IMR-90 (cell line): ENCODE data around the gene PLCG1. TPM values are rescaled to one million over a fixed set of nuclear protein-coding genes. Genes with fewer than 3 reads are reported as not detected.

ENCODE experiments used
- ATAC-seq: fragments of 200-7000 bp; cut with Tn5 transposase; 2 replicates; pipeline ENCODE4 v1.9.1; 2020; ENCODE audit warnings: low read depth, mild to moderate bottlenecking, moderate library complexity
- BruUV-seq: library from RNA; stranded (reverse); fragments of 400-500 nt; replicated peaks from 2 replicates; lab custom pipeline; 2021; lab: Mats Ljungman, UMichigan
- CTCF ChIA-PET: fragments of 300-600 bp; formaldehyde crosslinking; extraction: SDS; loops from one replicate; lab custom pipeline; 2021; ENCODE audit warnings: antibody characterized with exemption; lab: Yijun Ruan, JAX
- POLR2A ChIA-PET: fragments of 300-600 bp; sonication (Branson Sonifier 250); formaldehyde crosslinking; loops from one replicate; lab custom pipeline; 2022; ENCODE audit warnings: antibody characterized with exemption; ENCODE audit not compliant: unreplicated experiment; lab: Charles Lee
- DNase-seq: peaks from one replicate; pipeline ENCODE4 v3.0.0; 2013
- H2AFZ ChIP-seq: replicated peaks from 2 replicates; pipeline ENCODE3; 2013; ENCODE audit warnings: low read length, mild to moderate bottlenecking; ENCODE audit not compliant: poor library complexity
- H2AK5ac ChIP-seq: 2 replicates; pipeline ENCODE4 v1.6.1; 2013; ENCODE audit warnings: low read depth, low read length, inconsistent platforms
- H2AK9ac ChIP-seq: replicated peaks from 2 replicates; pipeline ENCODE3; 2013; ENCODE audit warnings: mild to moderate bottlenecking, low read depth, low read length, moderate library complexity; ENCODE audit not compliant: poor library complexity
- H2BK120ac ChIP-seq: 2 replicates; pipeline ENCODE4 v1.6.1; 2013; ENCODE audit warnings: low read depth, low read length, inconsistent platforms
- H2BK15ac ChIP-seq: 3 replicates; pipeline ENCODE4 v1.6.1; 2013; ENCODE audit warnings: low read depth, low read length, inconsistent platforms
- H2BK20ac ChIP-seq: 2 replicates; pipeline ENCODE4 v1.6.1; 2013; ENCODE audit warnings: low read depth, mild to moderate bottlenecking, inconsistent platforms, low read length, moderate library complexity
- H2BK5ac ChIP-seq: 2 replicates; pipeline ENCODE4 v1.6.1; 2013; ENCODE audit warnings: mild to moderate bottlenecking, low read depth, low read length, inconsistent platforms; ENCODE audit not compliant: poor library complexity, severe bottlenecking
- H3K14ac ChIP-seq: replicated peaks from 2 replicates; pipeline ENCODE4 v1.6.1; 2013; ENCODE audit warnings: low read depth, low read length, inconsistent platforms
- H3K18ac ChIP-seq: 2 replicates; pipeline ENCODE4 v1.6.1; 2013; ENCODE audit warnings: low read depth, low read length, control low read depth
- H3K23ac ChIP-seq: 2 replicates; pipeline ENCODE4 v1.6.1; 2013; ENCODE audit warnings: low read depth, low read length, inconsistent platforms
- H3K27ac ChIP-seq: 2 replicates; pipeline ENCODE4 v1.5.1; 2013; ENCODE audit warnings: mild to moderate bottlenecking, control low read depth, low read length; ENCODE audit not compliant: insufficient read depth
- H3K27me3 ChIP-seq: 2 replicates; pipeline ENCODE4 v1.6.1; 2013; ENCODE audit warnings: low read length; ENCODE audit not compliant: control insufficient read depth, insufficient read depth
- H3K36me3 ChIP-seq: 2 replicates; pipeline ENCODE4 v1.6.1; 2013; ENCODE audit warnings: low read length, mixed read lengths; ENCODE audit not compliant: control insufficient read depth, insufficient read depth
- H3K4ac ChIP-seq: 2 replicates; pipeline ENCODE4 v1.6.1; 2013; ENCODE audit warnings: low read depth, low read length, inconsistent platforms
- H3K4me1 ChIP-seq: 2 replicates; pipeline ENCODE4 v1.6.1; 2013; ENCODE audit warnings: low read length, mixed read lengths; ENCODE audit not compliant: control insufficient read depth, insufficient read depth
- H3K4me2 ChIP-seq: 2 replicates; pipeline ENCODE4 v1.6.1; 2013; ENCODE audit warnings: low read depth, mild to moderate bottlenecking, control low read depth, low read length, moderate library complexity
- H3K4me3 ChIP-seq: 2 replicates; pipeline ENCODE4 v1.5.1; 2013; ENCODE audit warnings: low read depth, mild to moderate bottlenecking, control low read depth, low read length, moderate library complexity; ENCODE audit not compliant: insufficient read depth
- H3K56ac ChIP-seq: 2 replicates; pipeline ENCODE4 v1.6.1; 2013; ENCODE audit warnings: low read length, inconsistent platforms; ENCODE audit not compliant: insufficient read depth; ENCODE audit errors: extremely low read depth
- H3K79me1 ChIP-seq, 2 experiments: 2 replicates each; pipeline ENCODE4 v1.6.1; 2013; ENCODE audit warnings: low read length in 2 of 2, inconsistent platforms in 1 of 2, low read depth in 1 of 2
- H3K9ac ChIP-seq: 2 replicates; pipeline ENCODE4 v1.6.1; 2013; ENCODE audit warnings: low read depth, low read length, control low read depth
- H3K9me1 ChIP-seq: 2 replicates; pipeline ENCODE4 v1.6.1; 2013; ENCODE audit warnings: low read length, inconsistent platforms; ENCODE audit not compliant: insufficient read depth
- H3K9me3 ChIP-seq: 2 replicates; pipeline ENCODE4 v1.6.1; 2013; ENCODE audit warnings: low read length; ENCODE audit not compliant: control insufficient read depth, insufficient read depth
- H4K20me1 ChIP-seq: 2 replicates; pipeline ENCODE4 v1.6.1; 2013; ENCODE audit warnings: low read length, inconsistent platforms; ENCODE audit not compliant: insufficient read depth
- H4K5ac ChIP-seq: 2 replicates; pipeline ENCODE4 v1.6.1; 2013; ENCODE audit warnings: mild to moderate bottlenecking, low read depth, low read length, control low read depth
- H4K8ac ChIP-seq, 2 experiments: 2 replicates each; pipeline ENCODE4 v1.6.1; 2013; ENCODE audit warnings: low read depth in 2 of 2, low read length in 2 of 2, control low read depth in 1 of 2, inconsistent platforms in 1 of 2
- H4K91ac ChIP-seq: 2 replicates; pipeline ENCODE4 v1.6.1; 2013; ENCODE audit warnings: low read depth, low read length, inconsistent platforms; ENCODE audit not compliant: insufficient read depth
- BHLHE40 ChIP-seq: fragments of 150-350 bp; IDR thresholded peaks from 2 replicates; pipeline ENCODE4 v1.6.1; 2016; ENCODE audit warnings: mild to moderate bottlenecking, low read depth, low read length
- CHD1 ChIP-seq: IDR thresholded peaks from 2 replicates; pipeline ENCODE4 v1.6.1; 2012; ENCODE audit warnings: low read depth, low read length, improper control_type of control experiment
- FOS ChIP-seq: fragments of 150-350 bp; IDR thresholded peaks from 2 replicates; pipeline ENCODE4 v1.6.1; 2016; ENCODE audit warnings: low read depth, low read length
- MAFK ChIP-seq: IDR thresholded peaks from 2 replicates; pipeline ENCODE4 v1.6.1; 2012; ENCODE audit warnings: low read depth, low read length, improper control_type of control experiment
- MXI1 ChIP-seq: IDR thresholded peaks from 2 replicates; pipeline ENCODE4 v1.6.1; 2012; ENCODE audit warnings: low read depth, mild to moderate bottlenecking, low read length, moderate library complexity, borderline replicate concordance
- NFE2L2 ChIP-seq: fragments of 150-350 bp; IDR thresholded peaks from 2 replicates; pipeline ENCODE4 v1.6.1; 2016; ENCODE audit warnings: low read depth, mild to moderate bottlenecking, low read length
- POLR2A ChIP-seq: IDR thresholded peaks from 2 replicates; pipeline ENCODE4 v1.6.1; 2012; ENCODE audit warnings: mild to moderate bottlenecking, low read depth, low read length
- RAD21 ChIP-seq: IDR thresholded peaks from 2 replicates; pipeline ENCODE4 v1.6.1; 2012; ENCODE audit warnings: low read length, improper control_type of control experiment
- RCOR1 ChIP-seq: IDR thresholded peaks from 2 replicates; pipeline ENCODE4 v1.6.1; 2012; ENCODE audit warnings: mild to moderate bottlenecking, low read length, improper control_type of control experiment; ENCODE audit not compliant: insufficient replicate concordance
- RFX5 ChIP-seq: IDR thresholded peaks from 2 replicates; pipeline ENCODE4 v1.8.0; 2012; ENCODE audit warnings: low read depth, mild to moderate bottlenecking, low read length, moderate library complexity
- SMC3 ChIP-seq: fragments of 150-350 bp; IDR thresholded peaks from 2 replicates; pipeline ENCODE4 v1.6.1; 2016; ENCODE audit warnings: low read depth, mild to moderate bottlenecking, antibody characterized with exemption, low read length, moderate library complexity
- WGBS, 2 experiments: methylation state at CpG; one replicate each; pipeline versions ENCODE4 v1.1.5 to v1.1.7; 2013; ENCODE audit warnings: missing lambda C conversion rate in 2 of 2; ENCODE audit not compliant: insufficient read length in 1 of 2; ENCODE audit errors: extremely low coverage in 2 of 2; 5-methylcytosine and 5-hydroxymethylcytosine counted together
- dilution Hi-C: fragments of 300-500 bp; cut with HindIII; formaldehyde crosslinking; loops from one replicate; pipeline ENCODE4 v1.14.3; 2018; ENCODE audit warnings: low sequenced_read_pairs; ENCODE audit not compliant: unreplicated experiment
- in situ Hi-C: fragments of 300-500 bp; cut with MboI; formaldehyde crosslinking; loops from 3 replicates; pipeline ENCODE4 v1.14.3; 2019; ENCODE audit warnings: low sequenced_read_pairs, inconsistent platforms, mixed read lengths
- intact Hi-C: fragments of 100-400 bp; cut with micrococcal nuclease; formaldehyde crosslinking; loops from 2 replicates; pipeline ENCODE4 v1.10.0; 2022
- polyA plus RNA-seq, 3 experiments: library from polyadenylated mRNA; depleted of rRNA; stranded (reverse); fragments of >200 nt; gene quantifications; 2 replicates each; pipeline ENCODE4 v1.2.3, GENCODE V29; 2012; ENCODE audit warnings: low replicate concordance in 1 of 3
- total RNA-seq: library from RNA; depleted of rRNA; stranded (reverse); fragments of >200 nt; gene quantifications from 2 replicates; pipeline ENCODE4 v1.2.3, GENCODE V29; 2012
- TF ChIP-seq, protein P1 (sequence below): fragments of 150-350 bp; IDR thresholded peaks from 2 replicates; pipeline ENCODE4 v1.6.1; 2016; ENCODE audit warnings: low read depth, mild to moderate bottlenecking, low read length, moderate library complexity, borderline replicate concordance
- TF ChIP-seq, protein P2 (sequence below): fragments of 150-350 bp; IDR thresholded peaks from 2 replicates; pipeline ENCODE4 v1.6.1; 2017; ENCODE audit warnings: mild to moderate bottlenecking, antibody characterized with exemption, low read length, low read depth

The PLCG1 gene
- total and polyA plus RNA-seq, 2 of the 4 experiments (the other 2 are of a cell fraction): 59.1 to 69.1 TPM

DNA sequence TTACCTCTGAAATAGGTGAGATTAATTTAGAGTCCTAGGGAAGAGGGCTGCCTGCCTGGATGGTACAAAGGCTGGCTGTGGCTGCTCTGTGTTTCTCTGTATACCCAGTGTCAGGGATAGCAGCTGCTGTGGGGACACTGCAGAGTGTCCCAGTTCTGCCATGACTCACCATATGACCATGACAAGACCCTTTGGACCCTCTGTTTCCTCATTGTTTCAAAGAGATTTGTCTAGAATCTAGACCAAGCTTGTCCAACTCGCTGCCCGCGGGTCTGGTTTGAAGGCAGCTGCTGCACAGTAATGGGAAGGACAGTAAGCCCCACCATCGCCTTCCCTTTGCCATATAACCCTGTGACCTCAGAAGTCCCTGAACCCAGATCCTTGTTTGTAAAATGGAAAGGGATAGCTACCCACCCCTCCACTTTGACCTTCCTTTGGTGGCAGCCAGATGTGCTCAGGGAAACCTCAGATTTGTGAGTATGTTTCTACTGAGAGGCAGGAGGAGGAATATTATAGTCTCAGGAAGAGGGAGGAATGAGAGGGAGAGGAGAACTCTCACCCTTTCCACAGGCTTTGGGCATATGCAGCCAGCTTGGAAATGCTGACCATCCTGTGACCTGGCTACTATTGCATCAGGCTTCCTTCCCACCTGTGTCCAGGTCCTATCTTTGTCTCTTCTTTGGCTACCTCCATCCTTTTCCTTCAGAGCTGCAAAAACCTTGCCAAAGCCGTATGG is 14.0 kb downstream of the PLCG1 start:
- no peak overlapping the region for H4K91ac ChIP-seq
- H3K27me3 ChIP-seq: no peaks in the 10 kb centered on the region
- no peak overlapping the region for H2BK20ac ChIP-seq
- peaks cover 9% of the 10 kb centered on the region for H3K4me1 ChIP-seq
- no peak overlapping the region for H2BK120ac ChIP-seq
- H3K9me3 ChIP-seq: no peaks in the 10 kb centered on the region
- no peak overlapping the region for H2AFZ ChIP-seq
- ChIA-PET POLR2A (interaction anchor here (0.6 kb wide), 1 partner anchor 189 kb away, joined by 3 read pairs; the partner anchor contains the start of gene LPIN3), CTCF (interaction anchor here (0.6 to 0.7 kb wide), 2 partner anchors 101 to 542 kb away, joined by 3 read pairs; no protein-coding TSS in a partner anchor)
- H3K27ac ChIP-seq: no peak overlapping the region
- 0 out of 2 replicates have a peak overlapping the region, but pooled peaks have one; percentile 33 for H3K14ac ChIP-seq
- no peak overlapping the region for H4K8ac ChIP-seq
- no peak overlapping the region for H3K56ac ChIP-seq
- intact Hi-C loops: no loop called here
- no peak overlapping the region for H3K4me2 ChIP-seq
- H2AK5ac ChIP-seq: no peak overlapping the region
- no peak overlapping the region for H4K5ac ChIP-seq
- H2AK9ac ChIP-seq: peak overlapping the region; percentile 37
- no peak for ATAC-seq
- peaks cover 100% of the 10 kb centered on the region for H4K20me1 ChIP-seq
- WGBS, 2 experiments: no CpG with 5 or more reads among the region's 5 CpGs
- peaks cover 66% of the 10 kb centered on the region for H3K9me1 ChIP-seq
- BruUV-seq: no TSS peak
- dilution Hi-C loops: no loop called here
- no peak overlapping the region for H3K9ac ChIP-seq
- H2BK15ac ChIP-seq: no peak overlapping the region
- peaks cover 3% of the 10 kb centered on the region; the same call in 1 of the 2 replicates for H3K36me3 ChIP-seq
- in situ Hi-C loops: loop anchor here (25.0 kb wide), 1 partner anchor 461 kb away; the partner anchor contains the start of gene CHD6
- H3K4ac ChIP-seq: no peak overlapping the region
- H3K23ac ChIP-seq: no peak overlapping the region
- TF ChIP-seq, protein P1, sequence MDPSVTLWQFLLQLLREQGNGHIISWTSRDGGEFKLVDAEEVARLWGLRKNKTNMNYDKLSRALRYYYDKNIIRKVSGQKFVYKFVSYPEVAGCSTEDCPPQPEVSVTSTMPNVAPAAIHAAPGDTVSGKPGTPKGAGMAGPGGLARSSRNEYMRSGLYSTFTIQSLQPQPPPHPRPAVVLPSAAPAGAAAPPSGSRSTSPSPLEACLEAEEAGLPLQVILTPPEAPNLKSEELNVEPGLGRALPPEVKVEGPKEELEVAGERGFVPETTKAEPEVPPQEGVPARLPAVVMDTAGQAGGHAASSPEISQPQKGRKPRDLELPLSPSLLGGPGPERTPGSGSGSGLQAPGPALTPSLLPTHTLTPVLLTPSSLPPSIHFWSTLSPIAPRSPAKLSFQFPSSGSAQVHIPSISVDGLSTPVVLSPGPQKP: no peak
- no peak for TF ChIP-seq SMC3
- no peak for TF ChIP-seq RFX5
- TF ChIP-seq BHLHE40: no peak
- no peak for TF ChIP-seq RAD21
- TF ChIP-seq RCOR1: no peak
- no peak for TF ChIP-seq CHD1
- TF ChIP-seq FOS: no peak
- TF ChIP-seq, protein P2, sequence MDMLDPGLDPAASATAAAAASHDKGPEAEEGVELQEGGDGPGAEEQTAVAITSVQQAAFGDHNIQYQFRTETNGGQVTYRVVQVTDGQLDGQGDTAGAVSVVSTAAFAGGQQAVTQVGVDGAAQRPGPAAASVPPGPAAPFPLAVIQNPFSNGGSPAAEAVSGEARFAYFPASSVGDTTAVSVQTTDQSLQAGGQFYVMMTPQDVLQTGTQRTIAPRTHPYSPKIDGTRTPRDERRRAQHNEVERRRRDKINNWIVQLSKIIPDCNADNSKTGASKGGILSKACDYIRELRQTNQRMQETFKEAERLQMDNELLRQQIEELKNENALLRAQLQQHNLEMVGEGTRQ: no peak
- TF ChIP-seq NFE2L2: no peak
- no peak for TF ChIP-seq MAFK
- TF ChIP-seq MXI1: no peak
- no peak for TF ChIP-seq POLR2A
- H3K18ac ChIP-seq: no peak overlapping the region
- no peak overlapping the region for H3K4me3 ChIP-seq
- no peak for DNase-seq
- H2BK5ac ChIP-seq: no peak overlapping the region
- H3K79me1 ChIP-seq: peaks cover 62 to 99% of the 10 kb centered on the region in 2 experiments
